MM.1S (cell line): Measurements from ENCODE around the gene HYPK.
A peak's percentile ranks its signal among the peaks of the same experiment; 100 is the strongest.

Source experiments
- CTCF ChIP-seq: fragments of 300-600 bp; sonication (generic); IDR thresholded peaks from 2 replicates; pipeline ENCODE4 v1.5.1; 2016; ENCODE audit warnings: antibody characterized with exemption, low read length, mixed read lengths
- EZH2 ChIP-seq: fragments of 300-600 bp; sonication (generic); optimal IDR thresholded peaks from 2 replicates; pipeline ENCODE3; 2017; ENCODE audit warnings: low read depth, mild to moderate bottlenecking, antibody characterized with exemption, low read length, mixed read lengths
- EZH2phosphoT487 ChIP-seq: fragments of 300-600 bp; sonication (generic); IDR thresholded peaks from 2 replicates; pipeline ENCODE4 v1.6.1; 2018; ENCODE audit warnings: antibody characterized with exemption, low read length

- TF ChIP-seq CTCF (peak; percentile 82), EZH2 (no peak), EZH2phosphoT487 (peak; percentile 90; the same call in 1 of the 2 replicates)
Observed at GRCh38 chr15:43777267-43777914, 23.0 kb upstream of the HYPK start.
